ENCODE data around the gene DEFB110. TPM values are rescaled to one million over a fixed set of nuclear protein-coding genes. Genes with fewer than 3 reads are reported as not detected.

DEFB110 gene
- not detected for total RNA-seq
- not detected for total RNA-seq (2013)

DNA sequence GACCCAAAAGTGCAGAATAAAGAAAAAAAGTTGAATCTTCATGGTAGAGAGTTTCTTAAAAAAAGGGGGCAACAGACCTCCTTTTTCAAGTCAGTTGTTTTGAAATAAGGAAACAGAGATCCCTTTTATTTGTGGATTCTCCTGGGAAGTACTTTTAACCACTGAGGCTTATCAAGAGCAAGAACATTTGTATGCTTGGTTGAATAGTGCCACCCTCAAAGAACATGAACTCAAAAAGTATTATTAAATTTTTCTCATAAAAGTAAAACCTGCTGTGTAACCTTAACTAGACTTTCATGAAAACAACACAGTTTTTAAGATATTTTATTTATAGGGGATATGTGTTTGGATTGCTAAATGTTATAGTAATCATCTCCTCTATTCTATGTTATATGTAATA is at the start of gene DEFB110:
Gene DEFB110 (minus strand): TSS at position 101 of the 400 bp plus-strand sequence. CDS start 59 bp downstream, at position 42.
- H3K27me3 Mint-ChIP-seq (ENCODE audit: low read depth in 2 of 2) = no peaks in the 10 kb centered on the region
- intact Hi-C loops (cut with micrococcal nuclease) = no loop called here
- H3K4me1 Mint-ChIP-seq = no peaks in the 10 kb centered on the region
- no peak for DNase-seq
- Histone ChIP-seq H3K9me3 (ENCODE audit: control insufficient read depth, insufficient read depth, low read length) (peaks cover 4% of the 10 kb centered on the region), H3K27me3 (ENCODE audit: control insufficient read depth, insufficient read depth, low read length) (no peaks in the 10 kb centered on the region), H3K4me1 (ENCODE audit: control insufficient read depth, insufficient read depth, low read length) (no peaks in the 10 kb centered on the region), H3K4me3 (ENCODE audit: low read length) (no peak within 1 kb of the TSS), H3K36me3 (ENCODE audit: control insufficient read depth, insufficient read depth, low read length) (no peaks in the 10 kb centered on the region), H3K27ac (ENCODE audit: low read length) (no peak within 1 kb of the TSS)
- ATAC-seq = no peak
- no peaks in the 10 kb centered on the region for H3K36me3 Mint-ChIP-seq
- H3K9me3 Mint-ChIP-seq = peaks cover 12 to 17% of the 10 kb centered on the region in 2 donors
- no peak within 1 kb of the TSS for H3K4me3 Mint-ChIP-seq
- TF ChIP-seq CTCF (IDR thresholded peaks at IDR 0.05) = no peak
- H3K27ac Mint-ChIP-seq = no peak within 1 kb of the TSS

DNA sequence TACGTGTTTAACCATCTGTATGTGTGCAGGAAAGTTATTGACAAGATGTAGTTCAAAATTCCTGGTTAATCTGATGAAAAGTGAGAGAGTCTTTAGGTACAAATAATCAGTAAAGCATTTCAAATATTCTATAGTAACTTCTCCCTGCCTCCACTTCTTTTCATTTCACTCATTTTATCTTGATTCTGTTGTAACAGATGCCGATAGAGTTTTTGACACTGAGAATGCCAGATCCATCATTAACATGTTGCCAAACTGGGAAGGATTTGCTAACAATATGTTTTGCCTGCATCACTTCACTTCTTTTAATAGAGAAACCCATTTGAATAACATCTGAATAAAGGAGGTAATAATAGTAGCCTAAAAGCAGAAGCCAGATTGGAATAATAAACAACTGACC is 48.3 kb upstream of the DEFB110 start:
- Histone ChIP-seq H3K4me1 (ENCODE audit: control insufficient read depth, insufficient read depth, low read length) (no peaks in the 10 kb centered on the region), H3K4me3 (ENCODE audit: low read length) (no peak overlapping the region), H3K9me3 (ENCODE audit: control insufficient read depth, insufficient read depth, low read length) (no peaks in the 10 kb centered on the region), H3K27ac (ENCODE audit: low read length) (no peak overlapping the region), H3K36me3 (ENCODE audit: control insufficient read depth, insufficient read depth, low read length) (no peaks in the 10 kb centered on the region), H3K27me3 (ENCODE audit: control insufficient read depth, insufficient read depth, low read length) (no peaks in the 10 kb centered on the region)
- no peaks in the 10 kb centered on the region for H3K27me3 Mint-ChIP-seq (ENCODE audit: low read depth in 2 of 2)
- ATAC-seq (no peak), DNase-seq (no peak)
- H3K9me3 Mint-ChIP-seq = peaks cover 13 to 15% of the 10 kb centered on the region in 2 donors
- no peak overlapping the region for H3K27ac Mint-ChIP-seq
- no peak overlapping the region for H3K4me3 Mint-ChIP-seq
- H3K36me3 Mint-ChIP-seq = no peaks in the 10 kb centered on the region
- no peaks in the 10 kb centered on the region for H3K4me1 Mint-ChIP-seq
- 100% methylated on average over 1 of the region's 2 CpGs for WGBS (ENCODE audit: insufficient coverage)
- intact Hi-C loops (cut with micrococcal nuclease) = no loop called here
- no peak for TF ChIP-seq CTCF (IDR thresholded peaks at IDR 0.05)

DNA sequence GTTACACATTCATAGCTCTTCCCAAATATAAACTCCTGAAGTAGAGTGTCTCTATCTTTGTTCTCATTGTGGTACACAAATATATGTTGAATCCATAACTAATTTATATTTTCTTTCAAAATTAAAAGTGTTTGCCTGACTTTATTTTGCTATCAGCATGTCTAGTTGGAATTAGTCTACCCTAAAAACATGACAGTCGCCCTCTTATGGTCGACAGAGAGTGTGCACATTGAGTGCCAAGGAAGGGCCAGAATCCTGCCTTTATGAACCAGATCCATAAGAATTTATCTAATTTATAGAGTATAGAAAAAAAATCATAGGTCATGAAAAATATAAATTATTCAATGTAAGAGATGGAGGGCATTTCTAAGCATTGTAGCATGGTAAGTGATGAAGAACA is 40.3 kb upstream of the DEFB110 start:
- peaks cover 5 to 13% of the 10 kb centered on the region in 2 donors for H3K9me3 Mint-ChIP-seq
- Histone ChIP-seq H3K9me3 (ENCODE audit: control insufficient read depth, insufficient read depth, low read length) (no peaks in the 10 kb centered on the region), H3K27ac (ENCODE audit: low read length) (no peak overlapping the region), H3K36me3 (ENCODE audit: control insufficient read depth, insufficient read depth, low read length) (no peaks in the 10 kb centered on the region), H3K4me1 (ENCODE audit: control insufficient read depth, insufficient read depth, low read length) (no peaks in the 10 kb centered on the region), H3K27me3 (ENCODE audit: control insufficient read depth, insufficient read depth, low read length) (no peaks in the 10 kb centered on the region), H3K4me3 (ENCODE audit: low read length) (no peak overlapping the region)
- no peak for TF ChIP-seq CTCF (IDR thresholded peaks at IDR 0.05)
- H3K4me1 Mint-ChIP-seq = no peaks in the 10 kb centered on the region
- H3K27ac Mint-ChIP-seq = no peak overlapping the region
- DNase-seq (no peak), ATAC-seq (no peak)
- intact Hi-C loops (cut with micrococcal nuclease) = no loop called here
- WGBS (ENCODE audit: insufficient coverage) = 18% methylated on average over 2 of the region's 2 CpGs
- no peaks in the 10 kb centered on the region for H3K27me3 Mint-ChIP-seq (ENCODE audit: low read depth in 2 of 2)
- no peak overlapping the region for H3K4me3 Mint-ChIP-seq
- H3K36me3 Mint-ChIP-seq = no peaks in the 10 kb centered on the region

DNA sequence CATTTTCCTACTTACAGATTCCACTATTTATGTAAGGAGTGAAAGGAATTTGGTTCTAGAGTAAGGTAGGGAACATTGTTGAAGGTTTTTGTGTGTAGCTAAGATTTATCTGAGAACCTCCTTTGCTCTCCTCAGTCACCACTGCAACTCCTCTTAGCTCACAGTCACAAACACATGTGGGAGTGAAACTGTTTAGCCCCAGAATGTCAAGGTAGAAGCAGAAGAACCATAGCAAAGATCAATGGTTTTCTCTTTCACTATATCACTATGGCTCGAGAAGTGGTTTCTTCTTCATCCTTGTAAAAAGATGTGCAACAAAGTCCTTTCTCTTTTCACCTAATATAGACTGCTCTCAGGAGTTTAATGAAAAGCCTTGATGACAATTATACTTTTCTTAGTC is 34.4 kb upstream of the DEFB110 start:
- no peak for TF ChIP-seq CTCF (IDR thresholded peaks at IDR 0.05)

More for the DNA sequence above, 34.4 kb upstream of the DEFB110 start:
- no peaks in the 10 kb centered on the region for H3K9me3 ChIP-seq (ENCODE audit: control insufficient read depth, insufficient read depth, low read length)
- 70% methylated on average over 1 of the region's 1 CpG for WGBS (ENCODE audit: insufficient coverage)
- no peak for ATAC-seq
- H3K27ac Mint-ChIP-seq = no peak overlapping the region
- H3K4me1 ChIP-seq (ENCODE audit: control insufficient read depth, insufficient read depth, low read length) = no peaks in the 10 kb centered on the region
- no peak overlapping the region for H3K4me3 Mint-ChIP-seq
- H3K27ac ChIP-seq (ENCODE audit: low read length) = no peak overlapping the region
- H3K9me3 Mint-ChIP-seq = peaks cover 4 to 9% of the 10 kb centered on the region in 2 donors
- no peaks in the 10 kb centered on the region for H3K27me3 ChIP-seq (ENCODE audit: control insufficient read depth, insufficient read depth, low read length)
- H3K27me3 Mint-ChIP-seq (ENCODE audit: low read depth in 2 of 2) = no peaks in the 10 kb centered on the region
- no peak for DNase-seq
- no peak overlapping the region for H3K4me3 ChIP-seq (ENCODE audit: low read length)
- no peaks in the 10 kb centered on the region for H3K36me3 ChIP-seq (ENCODE audit: control insufficient read depth, insufficient read depth, low read length)
- intact Hi-C loops (cut with micrococcal nuclease) = no loop called here
- H3K36me3 Mint-ChIP-seq = no peaks in the 10 kb centered on the region
- H3K4me1 Mint-ChIP-seq = no peaks in the 10 kb centered on the region
